Kidney (tissue), 14 donors: ENCODE measurements around the gene EHD4. TPM values are rescaled to one million over a fixed set of nuclear protein-coding genes. Genes with fewer than 3 reads are reported as not detected.

Experiments
- DNase-seq, 5 donors: peaks; one replicate each; pipeline ENCODE4 v3.0.0-alpha.2; 2013 to 2020
- FAIRE-seq: peaks from 2 replicates; lab custom pipeline; 2012; peaks lifted over from hg19 to GRCh38; lab: Jason Lieb, UNC
- H3K27ac ChIP-seq, 2 donors: one replicate each; pipeline ENCODE4 v1.7.0; 2013; ENCODE audit warnings: low read depth in 2 of 2, low read length in 2 of 2, inconsistent platforms in 1 of 2
- H3K27me3 ChIP-seq: one replicate; pipeline ENCODE4 v1.7.1; 2013; ENCODE audit warnings: low read length, inconsistent platforms; ENCODE audit not compliant: control insufficient read depth, insufficient read depth
- H3K36me3 ChIP-seq, 3 donors: one replicate each; pipeline versions ENCODE4 v1.7.0 to v1.7.1; 2013; ENCODE audit warnings: low read length in 3 of 3, control low read depth in 1 of 3, inconsistent platforms in 1 of 3; ENCODE audit not compliant: insufficient read depth in 3 of 3, control insufficient read depth in 2 of 3
- H3K4me1 ChIP-seq, 3 donors: one replicate each; pipeline versions ENCODE4 v1.7.0 to v1.7.1; 2013; ENCODE audit warnings: low read length in 3 of 3, inconsistent platforms in 1 of 3, low read depth in 1 of 3; ENCODE audit not compliant: control insufficient read depth in 2 of 3, insufficient read depth in 2 of 3
- H3K4me3 ChIP-seq, 3 donors: one replicate each; pipeline versions ENCODE4 v1.7.0 to v1.8.1; 2013; ENCODE audit warnings: low read length in 3 of 3, control low read depth in 1 of 3, inconsistent platforms in 1 of 3
- H3K9ac ChIP-seq, 3 donors: one replicate each; pipeline versions ENCODE4 v1.7.0 to v1.7.1; 2013; ENCODE audit warnings: low read length in 3 of 3, control low read depth in 1 of 3, inconsistent platforms in 1 of 3
- H3K9me3 ChIP-seq, 3 donors: one replicate each; pipeline versions ENCODE4 v1.7.0 to v1.7.1; 2013; ENCODE audit warnings: low read length in 3 of 3, control low read depth in 1 of 3, inconsistent platforms in 1 of 3; ENCODE audit not compliant: control insufficient read depth in 2 of 3, insufficient read depth in 1 of 3
- intact Hi-C: fragments of 100-400 bp; cut with DNase I; formaldehyde crosslinking; loops from one replicate; pipeline ENCODE4 v1.11.1; 2022
- polyA plus RNA-seq: library from polyadenylated mRNA; stranded (reverse); fragments of 350-450 nt; fragmentation: Illumina TruSeq; extraction: RNeasy Lipid Tissue Mini Kit (QIAGEN cat#74804); gene quantifications from one replicate; pipeline ENCODE4 v1.2.3, GENCODE V29; 2014; ENCODE audit warnings: low read depth, low replicate concordance; ENCODE audit not compliant: insufficient read depth
- total RNA-seq: library from RNA; stranded (reverse); fragmentation: NEBNext Ultra II Directional; extraction: Animal tissue kit (Norgen Biotek cat#: 25700); gene quantifications from one replicate; pipeline ENCODE4 v1.2.1, GENCODE V29; 2021
- TF ChIP-seq, protein P1 (sequence below): IDR thresholded peaks from 3 replicates; pipeline ENCODE4 v1.5.1; 2012; ENCODE audit warnings: mild to moderate bottlenecking, moderate library complexity, borderline replicate concordance; ENCODE audit not compliant: insufficient read depth; ENCODE audit errors: extremely low read depth
- donor health status: control.
- donor health status: control.
- donor health status: control.
- donor health status: control.
- donor health status: control.
- donor health status: DM: yes; HTN: yes; CAD: no.
- donor health status: Normal renal cell carcinoma (clear cell type).

EHD4 gene
- total and polyA plus RNA-seq, 2 donors from 2014 or later = 15.7 to 38.5 TPM

DNA sequence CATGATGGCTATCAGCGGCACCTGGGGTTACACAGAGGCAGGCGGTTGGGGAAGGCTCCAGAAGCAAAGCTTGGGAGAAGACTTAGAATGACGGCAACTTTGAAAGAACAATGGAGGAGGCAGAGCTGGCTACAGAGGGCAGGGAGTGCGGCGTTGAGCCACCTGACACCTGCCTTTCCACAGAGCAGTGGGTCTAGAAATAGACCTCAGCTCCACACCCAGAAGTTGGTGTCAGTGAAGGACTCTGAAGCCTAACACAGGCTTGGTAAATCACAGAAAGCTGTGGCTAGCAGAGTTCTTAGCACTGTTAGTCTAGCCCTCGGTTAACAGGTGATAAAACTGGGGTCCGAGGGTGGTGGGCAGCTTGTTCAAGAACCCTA, 23.1 kb upstream of the EHD4 start:
- Histone ChIP-seq H3K27ac (no peak overlapping the region), H3K9me3 (no peaks in the 10 kb centered on the region), H3K4me1 (no peaks in the 10 kb centered on the region), H3K4me3 (no peak overlapping the region), H3K27me3 (no peaks in the 10 kb centered on the region), H3K36me3 (no peaks in the 10 kb centered on the region), H3K9ac (no peak overlapping the region)
- DNase-seq (no peak), FAIRE-seq (no peak)
- intact Hi-C loops = no loop called here
- TF ChIP-seq, protein P1, sequence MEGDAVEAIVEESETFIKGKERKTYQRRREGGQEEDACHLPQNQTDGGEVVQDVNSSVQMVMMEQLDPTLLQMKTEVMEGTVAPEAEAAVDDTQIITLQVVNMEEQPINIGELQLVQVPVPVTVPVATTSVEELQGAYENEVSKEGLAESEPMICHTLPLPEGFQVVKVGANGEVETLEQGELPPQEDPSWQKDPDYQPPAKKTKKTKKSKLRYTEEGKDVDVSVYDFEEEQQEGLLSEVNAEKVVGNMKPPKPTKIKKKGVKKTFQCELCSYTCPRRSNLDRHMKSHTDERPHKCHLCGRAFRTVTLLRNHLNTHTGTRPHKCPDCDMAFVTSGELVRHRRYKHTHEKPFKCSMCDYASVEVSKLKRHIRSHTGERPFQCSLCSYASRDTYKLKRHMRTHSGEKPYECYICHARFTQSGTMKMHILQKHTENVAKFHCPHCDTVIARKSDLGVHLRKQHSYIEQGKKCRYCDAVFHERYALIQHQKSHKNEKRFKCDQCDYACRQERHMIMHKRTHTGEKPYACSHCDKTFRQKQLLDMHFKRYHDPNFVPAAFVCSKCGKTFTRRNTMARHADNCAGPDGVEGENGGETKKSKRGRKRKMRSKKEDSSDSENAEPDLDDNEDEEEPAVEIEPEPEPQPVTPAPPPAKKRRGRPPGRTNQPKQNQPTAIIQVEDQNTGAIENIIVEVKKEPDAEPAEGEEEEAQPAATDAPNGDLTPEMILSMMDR = no peak

DNA sequence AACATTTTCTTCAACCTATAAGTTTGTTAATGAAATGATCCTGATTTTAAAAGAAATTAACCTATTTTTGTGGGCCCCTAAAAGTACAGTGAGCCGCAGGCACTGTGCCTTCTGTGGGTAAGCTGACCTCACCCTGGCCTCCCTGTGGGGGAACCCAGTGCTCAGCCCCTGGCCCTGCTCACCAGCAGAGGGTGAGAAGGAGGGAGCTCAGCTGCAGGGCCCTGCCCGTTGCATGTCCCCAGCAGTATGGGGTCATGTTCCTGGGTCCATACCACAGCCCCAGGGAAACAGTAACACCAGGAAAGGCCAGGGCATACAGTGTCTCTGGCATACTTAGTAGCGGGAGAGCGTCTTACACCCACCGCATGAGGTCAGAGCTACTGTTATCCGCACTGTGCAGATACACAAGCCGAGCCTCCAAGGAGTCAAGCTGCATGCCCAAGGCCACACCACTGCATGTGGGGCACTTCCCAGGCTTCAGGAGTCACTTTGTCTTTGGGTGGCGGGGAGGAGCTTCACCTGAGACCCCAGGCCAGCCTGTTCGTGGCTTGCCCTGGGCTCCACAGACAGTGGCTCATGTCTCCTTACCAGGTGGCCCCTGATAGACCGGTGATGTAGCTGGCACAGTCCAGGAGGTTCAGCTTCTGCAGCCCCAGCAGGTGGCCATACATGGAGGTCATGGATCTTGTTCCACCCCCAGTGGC, 22.6 kb upstream of the EHD4 start:
- H3K4me1 ChIP-seq = no peaks in the 10 kb centered on the region
- H3K9me3 ChIP-seq = no peaks in the 10 kb centered on the region
- H3K36me3 ChIP-seq = no peaks in the 10 kb centered on the region
- no peak for DNase-seq
- H3K27ac ChIP-seq = no peak overlapping the region
- no peak for FAIRE-seq
- TF ChIP-seq, protein P1 = no peak
- H3K27me3 ChIP-seq = no peaks in the 10 kb centered on the region
- no peak overlapping the region for H3K9ac ChIP-seq
- intact Hi-C loops = no loop called here
- H3K4me3 ChIP-seq = no peak overlapping the region

DNA sequence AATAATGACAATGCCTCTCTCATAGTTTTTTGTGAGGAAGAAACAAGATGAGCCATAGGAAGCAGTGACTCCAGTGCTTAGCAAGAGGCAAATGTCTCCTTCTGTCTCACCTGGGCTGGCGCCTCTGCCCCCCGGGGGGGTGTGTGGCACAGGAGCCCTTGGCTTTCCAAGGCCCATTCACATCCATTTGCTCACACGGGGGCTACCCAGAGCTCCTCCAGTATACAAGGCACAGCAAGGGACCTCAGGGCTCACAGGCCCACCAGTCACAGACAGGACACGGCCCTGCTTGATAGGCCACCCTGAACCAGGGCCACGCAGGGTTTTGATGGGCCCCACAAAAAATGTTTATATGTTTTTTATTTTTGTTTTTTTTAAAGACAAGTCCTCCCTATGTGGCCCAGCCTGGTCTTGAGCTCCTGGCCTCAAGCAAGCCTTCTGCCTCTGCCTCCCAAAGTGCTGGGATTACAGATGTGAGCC, 21.9 kb upstream of the EHD4 start:
- no peaks in the 10 kb centered on the region for H3K27me3 ChIP-seq
- no peaks in the 10 kb centered on the region for H3K36me3 ChIP-seq
- H3K27ac ChIP-seq = no peak overlapping the region
- DNase-seq (no peak), FAIRE-seq (no peak)
- intact Hi-C loops = no loop called here
- no peak overlapping the region for H3K4me3 ChIP-seq
- H3K9me3 ChIP-seq = no peaks in the 10 kb centered on the region
- no peaks in the 10 kb centered on the region for H3K4me1 ChIP-seq
- H3K9ac ChIP-seq = no peak overlapping the region
- TF ChIP-seq, protein P1 = no peak
